ENCODE measurements around the gene GAMT.
"Not testable (repeated sequence)": the region's sequence is repeated elsewhere in the genome, so short reads cannot be mapped to it uniquely, and the experiment has no call there.

Gene GAMT

DNA sequence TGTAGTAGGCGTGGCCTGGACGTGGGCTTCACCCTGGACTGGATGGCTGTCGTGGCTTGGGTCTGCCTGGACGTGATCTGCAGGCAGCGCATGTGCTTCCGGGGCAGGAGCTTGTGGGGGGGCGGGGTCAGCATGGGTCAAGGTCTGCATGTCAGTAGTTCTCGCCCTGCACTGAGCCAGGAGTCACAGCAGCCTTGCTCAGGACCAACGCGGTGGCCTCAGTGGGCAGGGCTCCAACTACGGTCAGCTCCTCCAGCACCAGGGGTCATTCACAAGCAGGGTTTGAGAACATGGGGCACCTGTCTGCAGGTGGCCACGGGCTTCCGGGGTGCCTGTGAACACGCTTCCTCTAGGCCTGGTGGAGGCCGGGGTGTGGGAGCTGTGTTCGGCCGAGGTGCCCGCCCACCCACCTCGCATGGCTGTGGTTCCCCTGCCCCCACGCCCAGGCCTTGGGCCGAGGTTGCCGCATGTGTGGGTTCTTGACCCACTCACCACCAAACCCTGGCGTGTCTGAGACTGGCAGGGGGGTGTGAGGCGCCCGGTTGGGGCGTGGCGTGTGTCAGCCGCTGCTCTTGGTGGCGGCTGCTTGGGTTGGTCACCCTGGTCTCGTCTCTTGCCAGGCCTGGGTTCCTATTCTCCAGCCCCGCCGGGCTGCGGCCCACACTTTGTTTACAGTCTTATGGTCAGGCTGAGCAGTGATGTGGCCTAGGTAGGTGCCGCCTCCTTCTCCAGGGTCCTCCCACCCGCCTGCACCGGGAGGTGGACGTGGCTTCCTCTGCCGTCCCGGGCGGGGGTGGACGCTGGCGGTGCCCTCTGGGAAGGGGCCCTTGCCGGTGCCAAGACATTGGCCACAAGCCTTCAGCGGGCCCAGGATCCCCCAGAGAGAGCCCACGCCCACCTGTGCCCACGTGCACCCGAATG lies 32.0 kb upstream of the GAMT start:
- no peak for DNase-seq (ENCODE audit: low spot score)

DNA sequence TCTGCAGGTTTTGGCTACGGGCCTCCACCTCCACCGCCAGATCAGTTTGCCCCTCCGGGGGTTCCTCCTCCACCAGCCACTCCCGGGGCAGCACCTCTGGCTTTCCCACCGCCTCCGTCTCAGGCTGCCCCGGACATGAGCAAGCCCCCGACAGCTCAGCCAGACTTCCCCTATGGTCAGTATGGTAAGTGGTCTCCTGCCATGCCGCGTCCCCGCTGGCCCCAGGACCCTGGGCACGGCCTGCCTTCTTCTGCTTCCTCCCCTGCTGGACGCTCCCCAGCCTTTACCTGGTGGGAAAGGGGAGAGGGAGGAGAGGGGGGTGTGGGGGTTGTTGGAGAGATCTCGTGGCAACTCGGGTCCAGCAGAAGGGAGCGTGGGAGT lies 31.2 kb upstream of the GAMT start:
- DNase-seq (ENCODE audit: low spot score) = no peak

DNA sequence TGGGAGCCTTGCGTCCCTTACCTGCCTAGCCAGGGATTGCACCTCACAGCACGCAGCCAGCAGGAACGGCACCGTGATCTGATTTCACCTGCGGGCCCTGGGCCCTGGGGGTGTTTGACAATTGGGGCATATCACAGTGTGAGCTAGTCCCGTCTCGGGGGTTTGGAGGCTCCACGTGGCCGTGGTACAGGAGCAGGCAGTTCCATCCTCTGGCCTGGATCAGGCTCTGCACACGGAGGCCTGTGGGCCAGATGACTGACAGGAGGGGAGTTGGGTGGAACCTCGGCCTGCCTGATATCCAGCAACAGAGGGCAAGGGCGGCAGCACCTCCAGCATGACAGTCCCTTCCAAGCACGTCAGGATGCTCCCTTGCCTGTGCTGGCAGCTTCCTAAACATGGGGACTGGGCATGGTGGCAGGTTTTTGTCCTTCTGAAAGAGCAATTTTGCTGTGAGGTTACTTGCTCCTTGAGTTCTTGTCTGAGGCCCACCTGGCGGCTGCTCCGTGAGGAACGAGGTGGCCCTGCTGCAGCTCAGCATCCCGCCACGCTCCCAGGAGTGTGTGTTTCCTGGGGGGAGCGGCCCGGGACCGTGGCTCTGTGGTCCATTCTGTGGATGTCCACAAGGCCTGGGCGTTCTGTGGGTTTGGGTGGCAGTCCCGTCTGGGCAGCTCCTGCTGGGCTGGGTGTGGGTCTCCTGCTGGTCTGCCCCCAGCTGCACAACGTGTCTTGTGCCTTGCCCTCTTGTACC lies 30.6 kb upstream of the GAMT start:
- no peak for DNase-seq (ENCODE audit: low spot score)

DNA sequence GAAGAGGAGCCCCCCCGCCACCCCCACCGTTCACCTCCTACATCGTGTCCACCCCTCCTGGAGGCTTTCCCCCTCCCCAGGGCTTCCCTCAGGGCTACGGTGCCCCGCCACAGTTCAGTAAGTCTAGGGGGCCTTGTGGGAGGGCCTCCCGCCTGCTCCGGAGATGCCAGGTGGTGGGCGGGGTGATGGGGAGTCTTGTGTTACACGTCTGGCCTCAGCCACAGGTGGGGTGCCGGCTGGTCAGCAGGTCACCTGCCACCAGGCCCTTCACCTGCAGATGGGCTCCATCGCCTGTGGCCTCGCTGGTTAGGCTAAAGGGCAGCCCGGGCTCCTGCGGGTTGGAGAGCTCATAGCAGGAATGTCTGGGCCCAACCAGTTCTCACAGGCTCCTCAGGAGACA lies 28.9 kb upstream of the GAMT start:
- DNase-seq (ENCODE audit: low spot score) = no peak

DNA sequence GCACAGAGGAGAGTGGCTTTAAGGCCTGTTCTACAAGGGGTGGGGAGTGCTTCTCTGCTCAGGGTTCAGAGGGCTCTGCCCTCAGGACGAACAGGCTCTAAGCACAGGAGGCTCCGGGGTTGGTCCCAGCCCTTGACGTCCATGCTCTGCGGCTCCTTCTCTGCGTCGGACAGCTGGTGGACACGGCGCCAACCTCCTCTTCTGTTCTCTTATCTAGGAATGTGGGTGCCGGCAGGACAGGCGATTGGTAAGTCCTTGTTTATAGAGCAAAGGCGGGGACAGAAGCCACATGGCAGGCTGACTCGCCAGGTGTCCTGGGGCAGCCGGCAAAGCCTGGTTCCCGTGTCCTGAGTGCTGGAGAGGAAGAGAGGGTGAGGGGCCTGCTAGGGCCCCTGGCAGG lies 28.4 kb upstream of the GAMT start:
- DNase-seq (ENCODE audit: low spot score) = no peak

DNA sequence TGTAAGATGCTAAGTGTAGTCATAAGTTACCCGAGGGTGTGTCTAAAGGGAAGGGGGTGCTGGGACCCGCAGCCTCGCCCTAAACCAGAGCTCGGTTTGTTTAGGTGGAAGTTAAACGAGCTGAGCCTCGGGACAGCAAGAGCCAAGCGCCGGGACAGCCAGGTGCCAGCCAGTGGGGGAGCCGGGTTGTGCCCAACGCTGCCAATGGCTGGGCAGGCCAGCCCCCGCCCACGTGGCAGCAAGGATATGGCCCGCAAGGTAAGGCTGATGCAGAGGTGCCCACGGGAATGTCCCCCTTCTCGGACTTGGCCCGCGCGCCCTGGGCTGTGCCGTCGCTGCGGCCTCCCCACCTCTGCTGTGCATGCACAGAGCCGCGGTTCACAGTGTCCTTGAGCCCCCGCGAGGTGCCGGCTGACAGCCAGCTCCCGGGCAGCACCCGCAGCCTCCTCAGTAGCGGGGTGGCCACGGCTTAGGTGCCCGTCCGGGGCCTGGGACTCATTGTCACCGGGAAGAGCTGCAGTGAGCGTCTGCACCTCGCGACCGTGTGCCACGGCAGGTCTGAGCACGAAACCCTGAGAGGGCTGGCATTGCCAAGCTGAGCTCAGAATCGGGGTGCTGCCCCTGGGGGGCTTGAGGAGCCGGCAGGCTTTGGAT lies 27.5 kb upstream of the GAMT start:
- DNase-seq (ENCODE audit: low spot score) = no peak

DNA sequence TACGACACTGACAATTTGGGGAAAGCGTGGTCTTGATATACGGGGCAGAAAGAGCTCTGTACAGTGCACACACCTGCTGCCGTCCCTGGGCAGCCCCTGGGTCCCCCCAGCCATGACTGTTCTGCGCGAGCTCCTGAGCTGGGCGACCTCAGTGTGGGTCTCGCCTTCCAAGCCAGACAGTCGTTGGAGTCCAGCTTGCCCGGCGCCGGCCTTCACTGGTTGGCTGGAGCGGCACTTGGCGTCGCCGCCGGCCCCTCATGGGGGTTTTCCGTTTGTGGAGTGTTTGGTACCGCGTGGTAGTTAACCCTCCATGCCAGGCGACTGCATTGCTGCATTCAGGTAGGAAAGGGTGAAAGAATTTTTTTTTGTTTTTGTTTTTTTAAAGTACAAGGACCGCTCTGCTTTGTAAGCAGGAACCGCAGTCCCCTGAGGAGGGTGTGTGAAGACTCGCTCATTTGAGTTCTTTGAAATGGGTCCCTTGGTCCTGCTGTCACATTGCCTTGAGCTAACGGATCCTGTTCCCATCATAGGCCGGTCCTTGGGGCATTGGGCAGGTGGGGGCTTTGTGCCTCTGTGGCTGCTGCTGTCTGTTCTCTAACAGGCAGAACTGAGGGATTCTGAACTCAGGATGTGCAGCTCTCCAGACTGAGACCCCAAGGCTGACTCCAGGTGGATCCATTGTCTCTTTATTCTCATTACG lies 26.0 kb upstream of the GAMT start:
- no peak for DNase-seq (ENCODE audit: low spot score)

DNA sequence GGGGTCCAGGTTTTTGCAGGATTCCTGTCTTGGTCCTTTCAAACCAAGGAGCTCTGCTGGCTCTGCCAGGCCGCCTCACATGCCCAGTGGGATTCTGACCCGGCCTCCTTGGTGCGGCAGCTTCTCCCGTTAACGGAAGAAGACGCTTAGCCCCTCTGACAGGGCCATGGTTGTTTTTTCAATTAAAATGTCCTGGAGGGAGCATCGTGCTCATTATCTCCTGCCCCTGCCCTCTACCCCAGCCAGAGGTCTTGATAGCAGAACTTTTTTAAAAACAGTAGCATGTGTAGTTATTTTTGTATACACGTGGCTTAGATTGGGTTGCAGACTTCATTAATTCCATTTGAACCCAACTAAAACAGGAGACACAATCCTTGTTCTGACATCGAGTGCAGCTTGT lies 25.4 kb upstream of the GAMT start:
- no peak for DNase-seq (ENCODE audit: low spot score)

DNA sequence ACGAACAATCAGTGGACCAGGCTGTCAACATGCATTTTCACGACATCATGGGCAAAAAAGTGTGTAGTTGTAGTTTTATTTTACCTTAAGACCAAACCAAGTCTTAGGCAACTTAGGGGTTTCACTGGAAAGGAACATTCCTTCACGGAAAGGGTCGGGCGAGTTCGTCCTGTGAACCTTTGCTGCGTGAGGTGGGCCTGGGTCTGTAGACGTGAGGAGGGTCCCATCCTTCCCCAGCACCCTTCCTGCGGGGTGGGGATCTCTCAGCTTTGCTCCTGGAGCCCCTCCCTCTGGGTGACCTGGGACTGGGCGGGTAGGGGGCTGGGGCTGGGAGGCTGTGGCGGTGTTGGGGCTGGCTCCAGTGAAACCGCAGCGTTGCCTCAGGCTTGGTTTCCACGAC lies 24.6 kb upstream of the GAMT start:
- DNase-seq (ENCODE audit: low spot score) = no peak

DNA sequence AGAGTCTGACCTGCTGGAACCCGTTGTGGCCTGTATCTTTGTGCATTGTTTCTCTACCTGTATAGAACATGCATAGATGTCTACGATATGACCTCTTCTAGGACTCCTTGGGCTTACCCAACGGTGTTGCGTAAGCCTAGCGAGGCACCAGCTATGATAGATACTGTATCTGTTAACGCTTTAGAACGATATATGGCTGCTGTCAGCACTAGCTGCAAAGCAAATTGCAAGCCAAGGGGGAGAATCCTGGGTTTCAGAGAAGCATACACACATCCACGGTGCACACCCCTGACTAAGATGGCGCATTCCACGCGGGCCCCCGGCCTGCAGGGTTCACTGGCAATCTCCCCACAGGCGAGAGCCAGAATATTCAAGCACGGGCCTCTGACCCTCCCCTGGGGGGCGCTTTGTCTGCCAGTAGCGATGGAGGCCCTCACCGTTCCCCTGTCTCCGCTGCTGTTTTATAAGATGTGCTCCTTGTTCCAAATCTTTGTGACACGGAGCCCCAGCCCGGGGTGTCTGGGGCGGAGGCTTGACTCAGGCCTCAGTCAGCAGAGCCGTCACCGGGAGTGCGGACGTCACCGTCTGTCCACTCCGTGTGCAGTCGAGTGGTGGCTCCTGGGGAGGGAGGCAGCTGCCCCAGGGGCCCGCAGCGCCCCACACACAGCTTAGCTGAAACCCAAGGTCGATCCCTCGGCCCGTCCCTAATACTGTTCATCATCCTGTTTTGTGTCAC lies 23.9 kb upstream of the GAMT start:
- DNase-seq (ENCODE audit: low spot score) = no peak

DNA sequence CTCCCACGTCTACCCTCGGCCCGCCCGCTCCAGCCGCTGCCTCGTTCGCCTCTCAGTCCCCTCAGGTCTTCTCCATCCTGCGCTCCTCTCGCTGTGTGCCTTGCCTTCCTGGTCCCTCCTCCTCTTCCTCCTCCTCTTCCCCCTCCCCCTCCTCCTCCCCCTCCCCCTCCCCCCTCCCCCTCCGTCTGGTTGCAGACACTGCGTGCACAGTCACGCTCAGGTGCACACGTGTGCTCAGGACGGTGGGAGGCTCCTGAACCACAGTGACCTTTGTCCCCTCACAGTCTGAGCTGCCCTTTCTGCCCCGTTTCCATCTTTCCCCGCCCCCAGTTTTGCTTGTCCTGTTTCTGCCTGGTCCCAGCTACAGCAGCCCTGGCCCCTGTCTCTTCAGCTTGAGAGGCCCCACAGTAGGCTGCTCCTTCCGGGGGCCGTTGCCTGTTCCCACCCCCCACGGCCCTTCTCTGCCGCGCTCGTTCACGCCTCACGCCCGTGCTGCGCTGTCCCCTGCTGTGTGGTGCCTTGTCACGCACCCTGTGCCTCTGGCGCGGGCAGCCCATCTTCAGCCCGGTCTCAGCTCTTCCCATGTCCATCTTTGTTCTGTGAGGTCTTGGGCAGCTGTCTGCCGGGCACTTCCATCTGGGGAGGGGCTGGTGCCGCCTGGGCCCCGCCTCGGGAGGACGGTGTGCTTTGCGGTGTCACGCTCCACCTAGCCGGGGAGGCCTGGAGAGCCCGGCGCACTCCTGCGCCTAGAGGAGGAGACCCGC lies 23.0 kb upstream of the GAMT start:
- no peak for DNase-seq (ENCODE audit: low spot score)

DNA sequence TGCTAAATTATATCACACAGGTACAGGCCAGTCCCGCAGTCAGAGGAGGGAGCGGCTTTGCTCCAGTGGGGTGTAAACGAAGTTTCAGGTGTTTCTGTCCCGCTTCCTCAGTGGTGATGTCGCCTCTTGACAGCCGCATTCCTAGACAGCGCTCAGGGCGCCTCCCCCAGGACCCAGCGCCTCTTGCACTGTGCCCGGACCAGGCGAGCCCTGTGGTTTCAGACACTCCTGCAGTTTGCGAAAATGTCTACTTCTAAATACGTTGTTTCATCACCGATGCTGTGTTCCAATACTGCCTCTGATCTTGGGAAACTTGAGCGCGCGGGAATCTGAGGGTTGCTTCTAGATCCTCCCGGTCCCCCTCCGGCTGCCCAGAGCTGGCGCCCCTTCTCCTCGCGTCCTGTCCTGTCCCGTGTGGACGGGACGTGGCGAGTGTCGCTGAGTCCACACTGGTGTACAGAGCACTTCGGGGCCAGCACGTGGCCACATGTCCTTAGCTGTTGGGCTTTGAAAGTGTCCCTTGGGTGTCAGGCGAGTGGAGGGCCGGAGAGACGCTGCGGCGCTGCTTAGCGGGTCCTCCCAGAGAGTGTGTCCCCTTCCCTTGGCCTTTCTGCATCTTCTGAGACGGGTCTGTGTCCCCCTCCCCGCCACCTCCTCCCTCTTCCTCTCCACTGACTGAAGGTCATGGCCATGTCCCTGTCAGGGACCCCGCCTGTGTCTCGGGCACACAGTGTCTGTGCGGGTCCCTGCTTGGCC lies 22.3 kb upstream of the GAMT start:
- no peak for DNase-seq (ENCODE audit: low spot score)

DNA sequence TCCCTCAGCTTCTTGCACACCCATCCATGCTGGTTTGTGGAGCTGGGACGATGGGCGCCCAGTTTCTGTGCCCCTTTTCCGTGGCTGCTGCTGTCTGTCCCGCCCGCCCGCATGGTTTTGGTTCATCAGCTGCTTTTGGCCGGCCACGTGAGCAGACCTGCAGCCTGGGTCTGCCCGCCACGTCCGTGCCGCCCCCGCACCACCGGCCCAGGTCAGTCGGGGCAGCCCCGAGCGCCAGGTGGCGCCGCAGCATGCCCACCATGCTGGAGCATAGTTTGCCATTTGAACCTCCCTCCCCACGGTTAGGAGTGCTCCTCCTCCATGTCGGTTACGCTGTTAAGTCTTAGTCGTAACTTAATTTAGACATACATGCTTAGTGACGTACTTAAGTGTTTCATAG lies 21.6 kb upstream of the GAMT start:
- DNase-seq (ENCODE audit: low spot score) = no peak

DNA sequence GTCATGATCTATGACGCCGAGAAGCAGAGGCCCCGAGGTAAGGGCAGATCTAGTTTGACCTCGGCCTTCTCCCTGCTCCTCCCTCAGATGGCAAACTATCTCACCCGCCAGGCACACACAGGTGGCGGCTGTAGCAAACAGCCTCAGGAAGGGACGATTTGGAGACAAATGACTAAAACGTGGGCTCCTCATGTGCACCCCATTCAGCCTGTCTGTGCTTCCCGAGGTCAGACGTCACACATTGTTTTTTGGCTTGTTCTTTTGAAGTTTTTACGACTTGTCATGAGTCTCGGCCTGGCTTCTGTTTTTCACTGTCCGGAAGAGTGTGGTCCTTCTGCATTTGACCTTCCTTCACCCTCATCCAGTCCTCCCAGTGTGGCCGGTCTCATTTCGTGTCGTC lies 21.0 kb upstream of the GAMT start:
- no peak for DNase-seq (ENCODE audit: low spot score)

DNA sequence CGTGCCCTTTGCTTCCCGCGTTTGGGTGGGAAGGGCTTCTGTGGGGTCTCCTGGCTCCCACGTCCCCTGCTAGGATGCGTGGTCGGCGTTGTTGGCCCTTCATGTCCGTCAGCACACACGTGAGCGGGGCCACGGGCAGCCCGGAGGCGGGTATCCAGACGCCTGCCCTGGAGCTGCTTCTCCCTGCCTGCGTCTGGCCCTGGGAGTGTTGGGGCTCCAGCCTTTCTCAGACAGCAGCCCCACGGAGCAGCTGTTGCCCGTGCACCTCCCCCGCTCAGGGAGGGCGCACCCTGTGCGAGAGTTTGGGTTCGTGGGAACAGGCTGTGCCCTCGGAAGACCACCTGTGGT lies 20.6 kb upstream of the GAMT start:
- DNase-seq (ENCODE audit: low spot score) = no peak

DNA sequence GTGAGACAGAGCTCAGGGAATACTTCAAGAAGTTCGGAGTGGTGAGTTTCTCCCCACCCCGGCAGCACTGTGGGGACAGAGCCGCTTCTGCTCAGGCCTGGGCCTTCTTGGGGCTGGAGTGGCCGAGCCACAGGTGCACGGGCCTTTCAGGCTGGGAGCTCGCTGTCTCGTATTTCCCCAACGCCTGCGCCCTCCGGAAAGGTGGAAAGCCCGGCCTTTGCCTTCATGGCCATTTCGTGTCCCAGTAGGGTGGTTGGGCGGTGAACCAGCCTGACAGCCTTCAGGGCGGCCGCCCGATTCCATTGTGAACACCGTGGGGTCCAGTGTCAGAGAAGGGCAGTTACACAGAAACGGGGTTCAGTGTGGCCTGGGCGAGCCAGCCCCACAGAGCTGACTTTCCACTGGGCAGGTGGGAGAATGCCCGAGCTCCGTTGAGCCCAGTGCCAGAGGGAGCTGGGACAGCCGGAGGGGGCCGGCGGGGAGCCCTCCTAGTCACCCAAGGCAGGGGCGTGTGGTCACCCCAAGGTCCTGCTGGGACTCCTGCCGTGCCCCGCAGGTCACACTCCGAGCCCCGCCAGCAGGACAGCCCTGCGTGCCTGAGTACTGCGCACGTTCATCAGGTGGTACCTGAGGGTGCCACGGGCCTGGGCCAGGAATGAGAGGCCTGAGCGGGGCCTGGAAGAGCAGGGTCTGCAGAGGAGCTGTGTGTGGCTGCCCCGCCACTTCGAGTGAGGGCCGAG lies 20.0 kb upstream of the GAMT start:
- DNase-seq (ENCODE audit: low spot score) = no peak

DNA sequence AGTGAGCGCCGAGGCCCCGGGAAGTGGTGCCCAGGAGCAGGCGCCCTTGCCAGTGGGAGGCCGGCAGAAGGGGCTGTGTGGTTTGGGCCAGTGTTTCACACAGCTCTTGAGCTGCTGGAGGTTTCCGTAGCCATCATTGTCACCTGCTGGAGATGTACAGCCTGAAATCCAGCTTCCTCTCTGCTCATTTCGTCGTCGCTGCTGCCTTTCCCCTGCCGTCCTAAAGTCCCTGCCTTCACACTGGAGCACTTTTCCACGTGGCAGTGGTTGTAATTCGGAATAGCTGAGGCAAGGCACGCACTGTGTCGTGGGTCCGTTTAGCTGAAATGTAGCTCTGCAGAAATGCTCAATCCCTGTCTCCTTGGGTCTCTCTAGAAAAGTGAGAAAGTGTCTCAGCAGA lies 19.2 kb upstream of the GAMT start:
- DNase-seq (ENCODE audit: low spot score) = no peak

DNA sequence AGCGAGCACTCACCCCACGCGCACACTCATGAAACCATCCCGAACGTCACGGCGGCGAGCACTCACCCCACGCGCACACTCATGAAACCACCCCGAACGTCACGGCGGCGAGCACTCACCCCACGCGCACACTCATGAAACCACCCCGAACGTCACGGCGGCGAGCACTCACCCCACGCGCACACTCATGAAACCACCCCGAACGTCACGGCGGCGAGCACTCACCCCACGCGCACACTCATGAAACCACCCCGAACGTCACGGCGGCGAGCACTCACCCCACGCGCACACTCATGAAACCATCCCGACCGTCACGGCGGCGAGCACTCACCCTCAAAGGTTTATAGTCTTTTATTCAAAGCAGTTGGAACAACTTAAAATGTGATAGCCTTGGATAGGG lies 18.7 kb upstream of the GAMT start:
- DNase-seq (ENCODE audit: low spot score) = not testable (repeated sequence)

DNA sequence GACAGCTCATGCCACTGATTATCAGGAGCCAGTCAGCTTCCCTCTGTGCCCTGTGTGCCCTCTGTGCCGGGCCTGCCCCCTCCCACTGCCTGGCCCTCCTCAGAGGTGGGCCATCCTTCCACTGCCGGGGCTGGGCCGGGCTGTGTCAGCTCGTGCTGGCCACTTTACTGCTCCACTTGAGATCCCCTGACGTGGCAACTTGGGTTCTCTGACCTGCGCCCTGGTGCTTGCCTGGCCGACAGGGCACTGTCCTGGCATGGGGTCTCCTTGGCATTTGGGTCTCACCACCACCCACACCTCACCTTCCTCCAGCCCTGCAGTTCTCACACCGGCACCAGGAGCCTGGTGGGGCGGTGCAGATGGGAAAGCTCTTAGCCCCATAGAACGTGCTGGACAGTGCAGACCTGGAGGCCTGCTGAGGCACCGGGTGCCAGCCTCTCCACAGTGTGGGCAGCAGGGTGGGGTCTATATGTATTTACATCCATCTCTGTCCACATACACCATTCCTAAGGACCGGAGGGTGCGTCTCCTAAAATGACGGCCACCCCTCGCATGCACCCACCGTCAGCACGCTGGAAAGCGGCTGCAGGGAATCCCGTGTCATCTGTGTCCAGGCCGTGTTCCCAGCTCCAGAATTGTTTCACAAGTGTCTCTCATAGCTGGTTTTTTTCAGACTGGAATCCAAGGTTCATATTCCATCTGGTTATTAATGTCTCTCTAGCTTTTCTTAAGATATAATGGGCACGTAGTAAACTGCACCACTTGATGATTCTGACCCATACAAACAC lies 17.8 kb upstream of the GAMT start:
- DNase-seq (ENCODE audit: low spot score) = no peak
